ENCODE results near the gene COL12A1. TPM values are rescaled to one million over a fixed set of nuclear protein-coding genes. Genes with fewer than 3 reads are reported as not detected.

Gene COL12A1
- total and polyA plus RNA-seq, 10 of the 15 experiments (the other 5 are each of a cell fraction or from before 2014, with no cell fraction given), result under 0.01 to 0.69 (median 0.11) TPM; not detected in 6

DNA sequence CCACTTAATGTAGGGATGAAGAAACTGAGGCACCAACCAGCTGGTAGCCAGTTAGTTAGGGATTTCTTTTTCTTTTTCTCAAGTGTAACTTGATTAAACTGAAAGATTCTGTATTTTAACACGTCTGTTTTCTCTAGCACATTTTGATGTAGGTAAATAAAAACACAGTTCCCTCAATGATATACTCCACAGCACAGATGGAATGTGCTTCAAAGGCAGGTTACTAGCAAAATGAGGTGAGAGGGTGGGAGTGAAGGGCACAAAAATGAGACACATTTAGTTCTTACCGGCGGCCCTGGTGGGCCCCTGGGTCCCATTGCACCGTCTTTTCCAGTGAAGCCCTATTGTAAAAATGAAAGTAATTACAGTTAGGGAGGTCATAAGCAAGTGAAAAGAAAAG is 108.9 kb downstream of the COL12A1 start (continued):
- TF ChIP-seq ZBTB11 (CRISPR knock-in tag; IDR thresholded peaks at IDR 0.05) (no peak), BCL11A (IDR thresholded peaks at IDR 0.05; ENCODE audit: low read depth, low read length) (no peak), TCF7 (IDR thresholded peaks at IDR 0.05; ENCODE audit: borderline replicate concordance) (no peak), FOXK2 (IDR thresholded peaks at IDR 0.05) (no peak), IRF3 (IDR thresholded peaks at IDR 0.05) (no peak), TAF1 (IDR thresholded peaks at IDR 0.05; ENCODE audit: borderline replicate concordance, low read depth, low read length) (no peak), EGR1 (IDR thresholded peaks at IDR 0.05; ENCODE audit: borderline replicate concordance in 1 of 2, low read depth in 2 of 2, low read length in 2 of 2) (no peak), NR2C2 (IDR thresholded peaks at IDR 0.05; ENCODE audit: borderline replicate concordance, control insufficient read depth, insufficient read length, low read depth) (no peak), JUNB (IDR thresholded peaks at IDR 0.05) (no peak), PAX5 (IDR thresholded peaks at IDR 0.05; ENCODE audit: borderline replicate concordance, low read depth, low read length) (no peak), CBFB (IDR thresholded peaks at IDR 0.05; ENCODE audit: low read depth) (no peak), RUNX3 (IDR thresholded peaks at IDR 0.05; ENCODE audit: low read length) (no peak), CEBPZ (IDR thresholded peaks at IDR 0.05; ENCODE audit: low read depth, low read length) (no peak)
- TF ChIP-seq, protein P1, sequence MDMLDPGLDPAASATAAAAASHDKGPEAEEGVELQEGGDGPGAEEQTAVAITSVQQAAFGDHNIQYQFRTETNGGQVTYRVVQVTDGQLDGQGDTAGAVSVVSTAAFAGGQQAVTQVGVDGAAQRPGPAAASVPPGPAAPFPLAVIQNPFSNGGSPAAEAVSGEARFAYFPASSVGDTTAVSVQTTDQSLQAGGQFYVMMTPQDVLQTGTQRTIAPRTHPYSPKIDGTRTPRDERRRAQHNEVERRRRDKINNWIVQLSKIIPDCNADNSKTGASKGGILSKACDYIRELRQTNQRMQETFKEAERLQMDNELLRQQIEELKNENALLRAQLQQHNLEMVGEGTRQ (IDR thresholded peaks at IDR 0.05; ENCODE audit: borderline replicate concordance, low read depth, low read length), result no peak
- TF ChIP-seq, protein P2, sequence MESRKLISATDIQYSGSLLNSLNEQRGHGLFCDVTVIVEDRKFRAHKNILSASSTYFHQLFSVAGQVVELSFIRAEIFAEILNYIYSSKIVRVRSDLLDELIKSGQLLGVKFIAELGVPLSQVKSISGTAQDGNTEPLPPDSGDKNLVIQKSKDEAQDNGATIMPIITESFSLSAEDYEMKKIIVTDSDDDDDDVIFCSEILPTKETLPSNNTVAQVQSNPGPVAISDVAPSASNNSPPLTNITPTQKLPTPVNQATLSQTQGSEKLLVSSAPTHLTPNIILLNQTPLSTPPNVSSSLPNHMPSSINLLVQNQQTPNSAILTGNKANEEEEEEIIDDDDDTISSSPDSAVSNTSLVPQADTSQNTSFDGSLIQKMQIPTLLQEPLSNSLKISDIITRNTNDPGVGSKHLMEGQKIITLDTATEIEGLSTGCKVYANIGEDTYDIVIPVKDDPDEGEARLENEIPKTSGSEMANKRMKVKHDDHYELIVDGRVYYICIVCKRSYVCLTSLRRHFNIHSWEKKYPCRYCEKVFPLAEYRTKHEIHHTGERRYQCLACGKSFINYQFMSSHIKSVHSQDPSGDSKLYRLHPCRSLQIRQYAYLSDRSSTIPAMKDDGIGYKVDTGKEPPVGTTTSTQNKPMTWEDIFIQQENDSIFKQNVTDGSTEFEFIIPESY (IDR thresholded peaks at IDR 0.05), result no peak
